Activated B cell treated with CpG ODN at 0.5 μM for 24 hours (primary cell): ENCODE results near the gene PLEKHG3. TPM values are rescaled to one million over a fixed set of nuclear protein-coding genes. Genes with fewer than 3 reads are reported as not detected.

Source experiments
- ATAC-seq: fragments of 200-7000 bp; cut with Tn5 transposase; one replicate; pipeline ENCODE4 v1.10.0; 2021; ENCODE audit warnings: low read depth, mild to moderate bottlenecking, moderate library complexity
- CTCF ChIA-PET: fragments of 350-600 bp; sonication (Branson Sonifier 250); formaldehyde crosslinking; loops from one replicate; lab custom pipeline; 2021; ENCODE audit warnings: antibody characterized with exemption; lab: Charles Lee
- POLR2A ChIA-PET: fragments of 350-600 bp; sonication (Branson Sonifier 250); formaldehyde crosslinking; loops from one replicate; lab custom pipeline; 2021; ENCODE audit warnings: antibody characterized with exemption; lab: Charles Lee
- DNase-seq: peaks from one replicate; pipeline ENCODE4 v3.0.0; 2022
- H3K27ac Mint-ChIP-seq: one replicate; pipeline ENCODE4 v1.8.0; 2020; ENCODE audit warnings: mixed read lengths
- H3K27me3 Mint-ChIP-seq: one replicate; pipeline ENCODE4 v1.8.0; 2021; ENCODE audit warnings: mixed read lengths
- H3K36me3 Mint-ChIP-seq: one replicate; pipeline ENCODE4 v1.8.0; 2021; ENCODE audit warnings: low read depth, mixed read lengths
- H3K4me1 Mint-ChIP-seq: one replicate; pipeline ENCODE4 v1.8.0; 2021; ENCODE audit warnings: mixed read lengths
- H3K4me3 Mint-ChIP-seq: one replicate; pipeline ENCODE4 v1.8.0; 2020; ENCODE audit warnings: mild to moderate bottlenecking, mixed read lengths
- H3K9me3 Mint-ChIP-seq: one replicate; pipeline ENCODE4 v1.8.0; 2020; ENCODE audit warnings: mixed read lengths
- CTCF ChIP-seq: fragments of 200-600 bp; IDR thresholded peaks from one replicate; pipeline ENCODE4 v1.8.0; 2022; ENCODE audit warnings: antibody characterized with exemption, mild to moderate bottlenecking
- intact Hi-C: fragments of 100-400 bp; cut with micrococcal nuclease; formaldehyde crosslinking; loops from one replicate; pipeline ENCODE4 v1.15.1; 2024
- total RNA-seq: library from RNA; stranded (reverse); gene quantifications from 2 replicates; pipeline ENCODE4 v1.2.3, GENCODE V29; 2022

PLEKHG3 gene
- total RNA-seq, 1 donor from 2014 or later, result 0.07 TPM

GRCh38 chr14:64796369-64796768, 92.1 kb downstream of the PLEKHG3 start:
- no peak overlapping the region for H3K4me3 Mint-ChIP-seq
- no peak overlapping the region for H3K27ac Mint-ChIP-seq
- TF ChIP-seq CTCF, result no peak
- ChIA-PET POLR2A (no interaction called here), CTCF (no interaction called here)
- no peaks in the 10 kb centered on the region for H3K36me3 Mint-ChIP-seq
- DNase-seq (no peak), ATAC-seq (no peak)
- H3K9me3 Mint-ChIP-seq, result no peaks in the 10 kb centered on the region
- no peaks in the 10 kb centered on the region for H3K4me1 Mint-ChIP-seq
- intact Hi-C loops, result no loop called here
- peaks cover 15% of the 10 kb centered on the region for H3K27me3 Mint-ChIP-seq

DNA sequence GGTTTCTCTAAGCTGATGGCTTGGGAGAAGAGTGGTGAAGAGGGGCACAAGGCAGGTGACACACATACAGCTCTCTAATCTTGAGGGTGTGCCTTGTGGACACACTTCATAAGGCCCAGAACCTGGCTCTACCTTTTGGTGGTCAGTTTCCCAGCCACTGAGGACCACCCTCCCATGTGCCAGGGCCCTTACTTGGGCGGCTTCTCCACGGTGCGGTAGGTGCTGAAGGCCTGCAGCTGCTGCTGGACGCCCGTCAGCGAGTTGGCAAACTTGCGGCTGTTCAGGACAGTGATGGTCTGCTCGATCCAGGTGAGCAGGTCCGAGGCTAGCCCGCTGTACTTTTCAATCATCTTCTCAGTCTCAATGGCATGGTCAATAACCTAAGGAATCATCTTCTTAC, 95.3 kb downstream of the PLEKHG3 start:
- H3K9me3 Mint-ChIP-seq, result no peaks in the 10 kb centered on the region
- DNase-seq, result no peak
- no peak for TF ChIP-seq CTCF
- H3K36me3 Mint-ChIP-seq, result no peaks in the 10 kb centered on the region
- CTCF ChIA-PET, result interaction anchor here (6.2 kb wide), 1 partner anchor 92 kb away, joined by 41 read pairs; no protein-coding TSS in a partner anchor
- H3K27ac Mint-ChIP-seq, result no peak overlapping the region
- H3K4me3 Mint-ChIP-seq, result no peak overlapping the region
- ATAC-seq, result no peak
- H3K4me1 Mint-ChIP-seq, result no peaks in the 10 kb centered on the region
- POLR2A ChIA-PET, result no interaction called here
- peaks cover 13% of the 10 kb centered on the region for H3K27me3 Mint-ChIP-seq
- intact Hi-C loops, result no loop called here

Other genes with a start within 250 kb of the PLEKHG3 start
- 4.3 and 5.1 TPM in 2 replicates for gene AKAP5, start 238.9 kb upstream of the PLEKHG3 start, total RNA-seq
- gene ZBTB25, start 200.6 kb upstream of the PLEKHG3 start, total RNA-seq, result 20.9 and 29.1 TPM in 2 replicates
- 56.5 and 60.7 TPM in 2 replicates for gene ZBTB1, start 199.7 kb upstream of the PLEKHG3 start, total RNA-seq
- 3.8 and 5.4 TPM in 2 replicates for gene HSPA2, start 163.7 kb upstream of the PLEKHG3 start, total RNA-seq
- gene PPP1R36, start 154.5 kb upstream of the PLEKHG3 start, total RNA-seq, result not detected in 2 replicates
- 0.04 and 0.10 TPM in 2 replicates for gene SPTB, start 175.5 kb downstream of the PLEKHG3 start, total RNA-seq
- 69.6 and 83.8 TPM in 2 replicates for gene CHURC1, start 210.0 kb downstream of the PLEKHG3 start, total RNA-seq
- gene GPX2, start 238.3 kb downstream of the PLEKHG3 start, total RNA-seq, result not detected in 2 replicates